Neural cell (in vitro differentiated cells): Measurements from ENCODE around the gene HDAC4. TPM values are rescaled to one million over a fixed set of nuclear protein-coding genes. Genes with fewer than 3 reads are reported as not detected.

Experiments used
- H2AFZ ChIP-seq: fragments of 200-600, 300-800 bp; sonication (generic), shearing (Covaris generic); 2 replicates; pipeline ENCODE4 v1.6.0; 2014; ENCODE audit warnings: low read depth, mild to moderate bottlenecking, antibody characterized with exemption, low read length, moderate library complexity
- H3F3A ChIP-seq: fragments of 200-600 bp; shearing (Covaris generic); 2 replicates; pipeline ENCODE4 v1.6.1; 2016; ENCODE audit warnings: mild to moderate bottlenecking, moderate library complexity, mixed read lengths, antibody characterized with exemption, low read length; ENCODE audit not compliant: insufficient read depth, poor library complexity, severe bottlenecking
- H3K27ac ChIP-seq: fragments of 200-600, 300-800 bp; sonication (generic), shearing (Covaris generic); 2 replicates; pipeline ENCODE4 v1.5.1; 2014; ENCODE audit warnings: mild to moderate bottlenecking, low read length, moderate library complexity
- H3K27me3 ChIP-seq: fragments of 300-800, 200-600 bp; sonication (generic), shearing (Covaris generic); 2 replicates; pipeline ENCODE4 v1.6.0; 2014; ENCODE audit warnings: mild to moderate bottlenecking, low read depth, low read length, moderate library complexity; ENCODE audit not compliant: insufficient read depth
- H3K36me3 ChIP-seq: fragments of 300-800, 200-600 bp; sonication (generic), shearing (Covaris generic); 2 replicates; pipeline ENCODE4 v1.5.1; 2014; ENCODE audit warnings: mild to moderate bottlenecking, antibody characterized with exemption, low read length, moderate library complexity; ENCODE audit not compliant: insufficient read depth
- H3K4me2 ChIP-seq: fragments of 300-800, 200-600 bp; sonication (generic), shearing (Covaris generic); 2 replicates; pipeline ENCODE4 v1.6.0; 2014; ENCODE audit warnings: mild to moderate bottlenecking, low read length
- H3K4me3 ChIP-seq: fragments of 300-800, 200-600 bp; sonication (generic), shearing (Covaris generic); 2 replicates; pipeline ENCODE4 v1.5.1; 2014; ENCODE audit warnings: mild to moderate bottlenecking, low read length, moderate library complexity
- H3K79me2 ChIP-seq: fragments of 200-600 bp; shearing (Covaris generic); replicated peaks from 2 replicates; pipeline ENCODE4 v1.6.0; 2014; ENCODE audit warnings: mild to moderate bottlenecking, low read length, moderate library complexity; ENCODE audit not compliant: insufficient read depth
- H3K9ac ChIP-seq: fragments of 300-800, 200-600 bp; sonication (generic), shearing (Covaris generic); 2 replicates; pipeline ENCODE4 v1.6.1; 2016; ENCODE audit warnings: mild to moderate bottlenecking, low read length, mixed read lengths
- H3K9me2 ChIP-seq: fragments of 200-600 bp; shearing (Covaris generic); 2 replicates; pipeline ENCODE4 v1.6.1; 2016; ENCODE audit warnings: mild to moderate bottlenecking, low read length, mixed read lengths; ENCODE audit not compliant: insufficient read depth
- H3K9me3 ChIP-seq: fragments of 200-600, 300-800 bp; sonication (generic), shearing (Covaris generic); 2 replicates; pipeline ENCODE4 v1.6.1; 2016; ENCODE audit warnings: mild to moderate bottlenecking, mixed run types, low read length, moderate library complexity, mixed read lengths
- H4K20me1 ChIP-seq: fragments of 200-600 bp; shearing (Covaris generic); 2 replicates; pipeline ENCODE4 v1.6.1; 2016; ENCODE audit warnings: mild to moderate bottlenecking, mixed run types; ENCODE audit not compliant: insufficient read depth
- CTCF ChIP-seq: fragments of 450-650 bp; IDR thresholded peaks from 2 replicates; pipeline ENCODE4 v1.5.1; 2014; ENCODE audit warnings: antibody characterized with exemption, mild to moderate bottlenecking, moderate library complexity; ENCODE audit not compliant: poor library complexity, severe bottlenecking
- EP300 ChIP-seq: fragments of 450-650 bp; conservative IDR thresholded peaks from 2 replicates; pipeline ENCODE4 v1.6.1; 2014; ENCODE audit warnings: antibody characterized with exemption, mild to moderate bottlenecking, moderate library complexity; ENCODE audit not compliant: poor library complexity, severe bottlenecking
- EZH2 ChIP-seq: fragments of 200-600, 300-800 bp; shearing (Covaris generic), sonication (generic); IDR thresholded peaks from 2 replicates; pipeline ENCODE4 v1.6.1; 2014; ENCODE audit warnings: antibody characterized with exemption, low read length, borderline replicate concordance, mild to moderate bottlenecking; ENCODE audit not compliant: insufficient read depth, poor library complexity, severe bottlenecking
- MXI1 ChIP-seq: fragments of 450-650 bp; conservative IDR thresholded peaks from 2 replicates; pipeline ENCODE4 v1.6.1; 2014; ENCODE audit warnings: antibody characterized with exemption, mild to moderate bottlenecking; ENCODE audit not compliant: poor library complexity, severe bottlenecking
- POLR2AphosphoS5 ChIP-seq: IDR thresholded peaks from 2 replicates; pipeline ENCODE4 v1.6.1; 2012
- RAD21 ChIP-seq: fragments of 450-650 bp; conservative IDR thresholded peaks from 2 replicates; pipeline ENCODE4 v1.6.1; 2014; ENCODE audit warnings: antibody characterized with exemption, mild to moderate bottlenecking, moderate library complexity
- SMC3 ChIP-seq: fragments of 450-650 bp; conservative IDR thresholded peaks from 2 replicates; pipeline ENCODE4 v1.6.1; 2014; ENCODE audit warnings: antibody characterized with exemption, mild to moderate bottlenecking, moderate library complexity; ENCODE audit not compliant: poor library complexity
- TAF1 ChIP-seq: IDR thresholded peaks from 2 replicates; pipeline ENCODE4 v1.6.1; 2012; ENCODE audit warnings: low read depth
- polyA plus RNA-seq: library from polyadenylated mRNA; depleted of rRNA; stranded (reverse); fragments of >200 nt; gene quantifications from 2 replicates; pipeline ENCODE4 v1.2.3, GENCODE V29; 2014
- TF ChIP-seq, protein P1 (sequence below): IDR thresholded peaks from 2 replicates; pipeline ENCODE4 v1.6.1; 2012; ENCODE audit warnings: borderline replicate concordance

HDAC4 gene
- polyA plus RNA-seq, 1 donor from 2014 or later = 3.4 TPM

DNA sequence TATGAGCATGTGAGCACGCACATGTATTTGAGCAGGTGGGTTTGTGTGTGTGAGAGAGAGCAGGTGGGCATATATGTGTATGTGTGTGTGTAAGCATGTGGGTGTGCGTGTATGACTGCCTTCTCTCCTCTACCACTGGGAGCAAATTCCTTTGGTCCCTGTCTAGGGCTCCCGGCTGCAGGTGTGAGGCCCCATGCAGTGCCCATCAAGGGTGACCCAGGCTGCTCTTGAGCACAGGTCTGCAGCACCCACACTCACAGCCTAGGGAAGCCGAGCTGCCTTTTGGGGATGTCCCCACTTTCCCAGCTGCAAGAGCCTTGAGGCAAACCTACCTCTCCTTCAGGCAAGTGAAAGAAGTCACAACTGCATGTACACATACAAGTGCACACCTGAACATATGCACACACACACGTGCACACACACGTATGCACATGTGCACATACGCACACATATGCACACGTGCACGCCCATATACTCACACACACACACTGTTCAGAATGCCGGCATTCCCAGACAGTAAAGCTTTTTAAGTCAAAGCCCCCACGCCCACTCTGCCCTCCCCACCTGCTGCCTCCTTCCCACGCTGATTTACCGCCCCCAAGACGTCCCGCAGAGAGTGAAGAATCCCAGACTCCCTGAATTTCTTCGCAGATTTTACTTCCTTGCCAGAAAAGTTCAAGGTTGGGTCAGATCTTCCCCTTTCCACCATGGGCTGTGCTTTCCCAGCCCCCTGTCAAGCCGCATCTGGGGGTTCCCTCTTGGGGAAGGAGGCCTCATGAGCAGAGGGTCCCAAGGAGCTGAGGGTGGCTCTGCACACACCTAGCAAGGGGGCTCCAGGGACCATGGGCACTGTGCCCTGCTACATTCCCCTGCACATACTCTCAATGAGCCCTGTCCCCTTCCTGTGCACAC lies 382.3 kb downstream of the HDAC4 start:
- no peaks in the 10 kb centered on the region for H3F3A ChIP-seq
- no peaks in the 10 kb centered on the region for H3K36me3 ChIP-seq
- H3K4me2 ChIP-seq = no peak overlapping the region
- TF ChIP-seq EZH2 (no peak), SMC3 (no peak), MXI1 (no peak), TAF1 (no peak), EP300 (no peak), RAD21 (no peak), POLR2AphosphoS5 (no peak), CTCF (no peak)
- TF ChIP-seq, protein P1, sequence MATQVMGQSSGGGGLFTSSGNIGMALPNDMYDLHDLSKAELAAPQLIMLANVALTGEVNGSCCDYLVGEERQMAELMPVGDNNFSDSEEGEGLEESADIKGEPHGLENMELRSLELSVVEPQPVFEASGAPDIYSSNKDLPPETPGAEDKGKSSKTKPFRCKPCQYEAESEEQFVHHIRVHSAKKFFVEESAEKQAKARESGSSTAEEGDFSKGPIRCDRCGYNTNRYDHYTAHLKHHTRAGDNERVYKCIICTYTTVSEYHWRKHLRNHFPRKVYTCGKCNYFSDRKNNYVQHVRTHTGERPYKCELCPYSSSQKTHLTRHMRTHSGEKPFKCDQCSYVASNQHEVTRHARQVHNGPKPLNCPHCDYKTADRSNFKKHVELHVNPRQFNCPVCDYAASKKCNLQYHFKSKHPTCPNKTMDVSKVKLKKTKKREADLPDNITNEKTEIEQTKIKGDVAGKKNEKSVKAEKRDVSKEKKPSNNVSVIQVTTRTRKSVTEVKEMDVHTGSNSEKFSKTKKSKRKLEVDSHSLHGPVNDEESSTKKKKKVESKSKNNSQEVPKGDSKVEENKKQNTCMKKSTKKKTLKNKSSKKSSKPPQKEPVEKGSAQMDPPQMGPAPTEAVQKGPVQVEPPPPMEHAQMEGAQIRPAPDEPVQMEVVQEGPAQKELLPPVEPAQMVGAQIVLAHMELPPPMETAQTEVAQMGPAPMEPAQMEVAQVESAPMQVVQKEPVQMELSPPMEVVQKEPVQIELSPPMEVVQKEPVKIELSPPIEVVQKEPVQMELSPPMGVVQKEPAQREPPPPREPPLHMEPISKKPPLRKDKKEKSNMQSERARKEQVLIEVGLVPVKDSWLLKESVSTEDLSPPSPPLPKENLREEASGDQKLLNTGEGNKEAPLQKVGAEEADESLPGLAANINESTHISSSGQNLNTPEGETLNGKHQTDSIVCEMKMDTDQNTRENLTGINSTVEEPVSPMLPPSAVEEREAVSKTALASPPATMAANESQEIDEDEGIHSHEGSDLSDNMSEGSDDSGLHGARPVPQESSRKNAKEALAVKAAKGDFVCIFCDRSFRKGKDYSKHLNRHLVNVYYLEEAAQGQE = no peak
- H2AFZ ChIP-seq = no peak overlapping the region
- no peak overlapping the region for H3K27ac ChIP-seq
- H3K9ac ChIP-seq = no peak overlapping the region
- no peak overlapping the region for H3K4me3 ChIP-seq
- no peaks in the 10 kb centered on the region for H4K20me1 ChIP-seq
- H3K9me2 ChIP-seq = no peaks in the 10 kb centered on the region
- H3K9me3 ChIP-seq = no peaks in the 10 kb centered on the region
- H3K79me2 ChIP-seq = no peaks in the 10 kb centered on the region
- no peaks in the 10 kb centered on the region for H3K27me3 ChIP-seq

- TF ChIP-seq SMC3 (no peak), CTCF (no peak), TAF1 (no peak), POLR2AphosphoS5 (no peak), RAD21 (no peak), EZH2 (no peak), MXI1 (no peak), EP300 (no peak)
- TF ChIP-seq, protein P1 = no peak
Observed at GRCh38 chr2:239017491-239018098, 383.2 kb downstream of the HDAC4 start.

More at GRCh38 chr2:239017491-239018098, 383.2 kb downstream of the HDAC4 start:
- no peaks in the 10 kb centered on the region for H3F3A ChIP-seq
- no peaks in the 10 kb centered on the region for H4K20me1 ChIP-seq
- no peak overlapping the region for H3K4me2 ChIP-seq
- H3K27me3 ChIP-seq = no peaks in the 10 kb centered on the region
- H3K9ac ChIP-seq = no peak overlapping the region
- no peaks in the 10 kb centered on the region for H3K79me2 ChIP-seq
- H2AFZ ChIP-seq = no peak overlapping the region
- H3K9me2 ChIP-seq = no peaks in the 10 kb centered on the region
- no peaks in the 10 kb centered on the region for H3K9me3 ChIP-seq
- H3K4me3 ChIP-seq = no peak overlapping the region
- no peak overlapping the region for H3K27ac ChIP-seq
- no peaks in the 10 kb centered on the region for H3K36me3 ChIP-seq
